ENCODE data around the gene TPP2. TPM values are rescaled to one million over a fixed set of nuclear protein-coding genes. Genes with fewer than 3 reads are reported as not detected.

The TPP2 gene
- total RNA-seq, 1 donor from 2014 or later = 43.4 TPM

DNA sequence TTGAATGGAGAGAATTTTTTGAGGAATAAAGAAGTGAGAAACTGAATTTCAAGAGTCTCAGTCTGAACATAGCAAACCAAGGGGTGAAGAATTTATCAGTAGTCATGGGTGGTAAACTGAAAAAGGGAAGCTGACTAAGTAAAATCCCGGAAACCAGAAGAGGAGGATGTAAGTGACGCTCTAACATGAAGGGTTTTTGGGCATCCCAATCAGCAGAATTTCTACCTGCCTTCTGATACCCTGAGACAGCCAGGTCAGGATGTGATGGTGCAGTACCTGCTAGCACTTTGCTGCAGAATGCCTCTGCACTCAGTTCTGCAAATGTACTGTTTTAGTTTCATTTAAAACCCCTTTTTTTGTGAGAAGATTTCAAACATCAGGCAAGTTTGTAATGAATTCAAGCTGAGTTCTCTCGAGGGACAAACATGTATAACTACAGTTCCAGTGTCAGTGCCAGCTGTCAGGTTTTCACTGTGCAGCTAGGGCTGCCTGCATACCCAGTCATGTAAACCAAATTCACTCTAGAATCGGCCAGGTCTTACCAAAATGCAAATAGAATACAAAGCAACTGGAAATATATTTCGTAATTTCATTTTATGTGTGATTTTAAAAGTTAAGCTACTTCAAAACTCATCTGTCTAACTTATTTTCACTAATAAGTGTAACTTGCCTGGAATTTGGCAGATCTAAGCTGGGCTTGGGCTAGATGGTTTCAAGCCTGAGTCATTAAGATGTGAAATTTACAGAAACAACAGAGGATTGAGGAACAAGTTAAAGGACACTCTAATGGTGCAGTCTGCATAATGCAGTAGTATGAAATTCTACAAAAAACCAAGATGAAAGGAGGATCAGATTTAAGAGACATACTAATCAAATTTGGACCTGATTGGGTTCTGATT lies 84.3 kb downstream of the TPP2 start:
- H3K36me3 ChIP-seq = peaks cover 38% of the 10 kb centered on the region
- no peaks in the 10 kb centered on the region for H3K9me3 ChIP-seq
- H3K27ac ChIP-seq = no peak overlapping the region
- TF ChIP-seq, protein P1, sequence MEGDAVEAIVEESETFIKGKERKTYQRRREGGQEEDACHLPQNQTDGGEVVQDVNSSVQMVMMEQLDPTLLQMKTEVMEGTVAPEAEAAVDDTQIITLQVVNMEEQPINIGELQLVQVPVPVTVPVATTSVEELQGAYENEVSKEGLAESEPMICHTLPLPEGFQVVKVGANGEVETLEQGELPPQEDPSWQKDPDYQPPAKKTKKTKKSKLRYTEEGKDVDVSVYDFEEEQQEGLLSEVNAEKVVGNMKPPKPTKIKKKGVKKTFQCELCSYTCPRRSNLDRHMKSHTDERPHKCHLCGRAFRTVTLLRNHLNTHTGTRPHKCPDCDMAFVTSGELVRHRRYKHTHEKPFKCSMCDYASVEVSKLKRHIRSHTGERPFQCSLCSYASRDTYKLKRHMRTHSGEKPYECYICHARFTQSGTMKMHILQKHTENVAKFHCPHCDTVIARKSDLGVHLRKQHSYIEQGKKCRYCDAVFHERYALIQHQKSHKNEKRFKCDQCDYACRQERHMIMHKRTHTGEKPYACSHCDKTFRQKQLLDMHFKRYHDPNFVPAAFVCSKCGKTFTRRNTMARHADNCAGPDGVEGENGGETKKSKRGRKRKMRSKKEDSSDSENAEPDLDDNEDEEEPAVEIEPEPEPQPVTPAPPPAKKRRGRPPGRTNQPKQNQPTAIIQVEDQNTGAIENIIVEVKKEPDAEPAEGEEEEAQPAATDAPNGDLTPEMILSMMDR (IDR thresholded peaks at IDR 0.05) = no peak
- H3K27me3 ChIP-seq = no peaks in the 10 kb centered on the region
- H3K4me1 ChIP-seq = no peaks in the 10 kb centered on the region
- intact Hi-C loops (cut with DNase I) = no loop called here
- H3K4me3 ChIP-seq = no peak overlapping the region
- ATAC-seq (peak; percentile 63), DNase-seq (no peak)

DNA sequence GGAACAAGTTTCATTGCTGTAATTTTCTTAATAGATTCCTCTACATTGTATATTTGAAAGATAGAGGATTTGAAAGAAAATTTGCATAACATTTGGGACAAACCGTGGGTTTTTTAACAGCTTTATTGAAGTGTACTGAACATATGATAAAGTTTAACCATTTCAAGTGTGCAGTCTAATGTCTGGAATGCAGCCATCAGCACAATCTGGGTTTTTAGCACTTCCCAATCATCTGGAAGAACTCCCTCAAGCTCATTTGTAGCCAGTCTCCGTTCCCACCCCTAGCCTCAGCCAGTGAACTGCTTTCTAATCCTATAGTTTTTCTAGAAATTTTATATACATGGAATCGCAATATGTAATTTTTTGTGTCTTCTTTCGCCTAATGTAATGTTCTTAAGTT lies 85.4 kb downstream of the TPP2 start:
- Histone ChIP-seq H3K4me1 (no peaks in the 10 kb centered on the region), H3K9me3 (no peaks in the 10 kb centered on the region), H3K27ac (no peak overlapping the region), H3K27me3 (no peaks in the 10 kb centered on the region), H3K36me3 (peaks cover 27% of the 10 kb centered on the region), H3K4me3 (no peak overlapping the region)
- DNase-seq (no peak), ATAC-seq (no peak)
- intact Hi-C loops (cut with DNase I) = no loop called here
- TF ChIP-seq, protein P1 (IDR thresholded peaks at IDR 0.05) = no peak

DNA sequence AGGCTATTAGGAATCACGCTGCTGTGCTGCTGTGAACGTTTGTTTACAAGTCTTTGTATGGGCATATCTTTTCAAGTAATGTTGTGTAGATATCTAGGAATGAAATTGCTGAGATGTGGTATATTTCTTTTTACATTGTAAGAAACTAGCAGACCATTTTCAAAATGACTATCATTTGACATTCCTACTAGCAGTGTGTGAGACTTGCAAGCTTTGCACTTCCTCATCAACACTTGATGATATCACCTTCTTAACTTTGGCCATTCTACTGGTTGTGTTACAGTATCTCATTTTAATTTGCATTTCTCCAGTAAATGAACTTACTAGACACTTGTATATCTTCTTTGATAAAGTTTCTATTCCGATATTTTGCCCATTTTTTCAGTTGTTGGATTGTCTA lies 85.9 kb downstream of the TPP2 start:
- no peak overlapping the region for H3K4me3 ChIP-seq
- DNase-seq = no peak
- ATAC-seq = no peak
- H3K4me1 ChIP-seq = no peaks in the 10 kb centered on the region
- H3K9me3 ChIP-seq = no peaks in the 10 kb centered on the region
- intact Hi-C loops (cut with DNase I) = no loop called here
- peaks cover 22% of the 10 kb centered on the region for H3K36me3 ChIP-seq
- TF ChIP-seq, protein P1 (IDR thresholded peaks at IDR 0.05) = no peak
- no peak overlapping the region for H3K27ac ChIP-seq
- no peaks in the 10 kb centered on the region for H3K27me3 ChIP-seq

DNA sequence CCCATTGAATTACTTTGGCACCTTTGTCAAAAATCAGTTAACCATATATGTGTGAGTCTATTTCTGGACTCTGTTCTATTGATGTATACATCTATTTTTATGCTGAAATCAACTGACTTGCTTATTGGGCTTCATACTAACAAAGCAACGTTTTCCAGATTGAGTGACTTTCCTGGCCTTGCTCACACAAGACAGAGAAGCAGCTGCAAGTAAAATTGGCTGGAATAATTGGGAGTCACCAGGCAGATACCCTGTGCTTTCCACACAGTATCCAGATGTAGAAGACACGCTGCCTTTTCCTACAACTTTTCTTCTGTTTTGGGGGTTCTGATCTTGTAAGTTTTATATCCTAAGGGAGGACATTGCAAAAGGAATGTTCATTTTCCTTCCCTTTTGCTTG lies 86.9 kb downstream of the TPP2 start:
- Histone ChIP-seq H3K4me1 (no peaks in the 10 kb centered on the region), H3K36me3 (peaks cover 13% of the 10 kb centered on the region), H3K27me3 (no peaks in the 10 kb centered on the region), H3K9me3 (no peaks in the 10 kb centered on the region), H3K27ac (no peak overlapping the region), H3K4me3 (no peak overlapping the region)
- TF ChIP-seq, protein P1 (IDR thresholded peaks at IDR 0.05) = no peak
- ATAC-seq (no peak), DNase-seq (no peak)
- intact Hi-C loops (cut with DNase I) = no loop called here

DNA sequence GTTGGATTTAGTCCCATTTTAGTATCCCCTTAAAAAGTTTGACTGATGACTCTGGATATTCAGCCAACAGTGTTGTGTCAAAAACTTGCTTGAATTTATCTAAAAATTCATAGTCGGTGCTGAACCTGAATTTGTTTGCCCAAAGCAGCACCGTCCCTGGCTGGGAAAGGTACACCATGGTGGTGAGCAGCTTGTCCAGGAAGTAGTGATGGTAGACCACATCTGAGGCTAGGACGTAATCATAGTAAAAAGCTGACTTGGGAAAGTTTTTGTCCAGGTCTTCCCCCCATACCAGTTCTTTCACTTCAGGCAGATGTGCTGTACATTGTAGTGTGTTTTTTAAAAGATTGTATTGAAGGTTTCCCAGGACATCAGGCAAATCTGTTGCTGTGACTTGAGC lies 89.2 kb downstream of the TPP2 start:
- Histone ChIP-seq H3K4me3 (no peak overlapping the region), H3K27me3 (no peaks in the 10 kb centered on the region), H3K27ac (no peak overlapping the region), H3K36me3 (no peaks in the 10 kb centered on the region), H3K9me3 (no peaks in the 10 kb centered on the region), H3K4me1 (no peaks in the 10 kb centered on the region)
- TF ChIP-seq, protein P1 (IDR thresholded peaks at IDR 0.05) = no peak
- ATAC-seq (no peak), DNase-seq (no peak)
- intact Hi-C loops (cut with DNase I) = no loop called here

All from upper lobe of right lung (tissue), 1 donor.